ENCODE results near the gene NAA25. TPM values are rescaled to one million over a fixed set of nuclear protein-coding genes. Genes with fewer than 3 reads are reported as not detected.
A peak's percentile ranks its signal among the peaks of the same experiment; 100 is the strongest.
"Not testable (repeated sequence)": the region's sequence is repeated elsewhere in the genome, so short reads cannot be mapped to it uniquely, and the experiment has no call there.

Gene NAA25
- total RNA-seq, 1 donor from 2014 or later = 62.1 TPM

- Mint-ChIP-seq H3K36me3 (ENCODE audit: low read depth) (peaks cover 13% of the 10 kb centered on the region), H3K27me3 (no peaks in the 10 kb centered on the region), H3K9me3 (no peaks in the 10 kb centered on the region), H3K4me1 (peaks cover 45% of the 10 kb centered on the region), H3K27ac (peak overlapping the region; percentile 72), H3K4me3 (peak overlapping the region; percentile 53)
- intact Hi-C loops (cut with micrococcal nuclease) = loop anchor here (1.0 kb wide), 2 partner anchors 8 to 12 kb away; partner anchors contain the start of genes ERP29 and TMEM116
- no peak for DNase-seq
These were observed 107.0 kb downstream of the NAA25 start for GRCh38 chr12:112001576-112001975.

- H3K27me3 Mint-ChIP-seq = no peaks in the 10 kb centered on the region
- H3K4me1 Mint-ChIP-seq = peaks cover 44% of the 10 kb centered on the region
- H3K4me3 Mint-ChIP-seq = peak overlapping the region; percentile 27
- H3K27ac Mint-ChIP-seq = peak overlapping the region; percentile 9
- no peaks in the 10 kb centered on the region for H3K9me3 Mint-ChIP-seq
- peaks cover 13% of the 10 kb centered on the region for H3K36me3 Mint-ChIP-seq (ENCODE audit: low read depth)
- DNase-seq = no peak
- intact Hi-C loops (cut with micrococcal nuclease) = loop anchor here (1.0 kb wide), 2 partner anchors 8 to 12 kb away; partner anchors contain the start of genes ERP29 and TMEM116
These were observed 107.8 kb downstream of the NAA25 start for GRCh38 chr12:112000820-112001219.

- H3K27me3 Mint-ChIP-seq; DNase-seq; H3K4me3 Mint-ChIP-seq; intact Hi-C loops (cut with micrococcal nuclease); H3K27ac Mint-ChIP-seq; H3K9me3 Mint-ChIP-seq: not testable (repeated sequence)
- Mint-ChIP-seq H3K4me1 (peaks cover 52% of the 10 kb centered on the region), H3K36me3 (ENCODE audit: low read depth) (peaks cover 13% of the 10 kb centered on the region)
These were observed 109.5 kb downstream of the NAA25 start for GRCh38 chr12:111999129-111999528.

- Mint-ChIP-seq H3K36me3 (ENCODE audit: low read depth) (peaks cover 9% of the 10 kb centered on the region), H3K4me3 (no peak overlapping the region), H3K27ac (no peak overlapping the region), H3K27me3 (no peaks in the 10 kb centered on the region), H3K9me3 (no peaks in the 10 kb centered on the region), H3K4me1 (peaks cover 60% of the 10 kb centered on the region)
- intact Hi-C loops (cut with micrococcal nuclease) = no loop called here
- no peak for DNase-seq
These were observed 110.6 kb downstream of the NAA25 start for GRCh38 chr12:111998015-111998414.

GRCh38 chr12:111997300-111997699 is 111.3 kb downstream of the NAA25 start:
- no peak overlapping the region for H3K27ac Mint-ChIP-seq
- peaks cover 60% of the 10 kb centered on the region for H3K4me1 Mint-ChIP-seq
- no peak for DNase-seq
- H3K36me3 Mint-ChIP-seq (ENCODE audit: low read depth) = peaks cover 4% of the 10 kb centered on the region
- no peak overlapping the region for H3K4me3 Mint-ChIP-seq
- intact Hi-C loops (cut with micrococcal nuclease) = no loop called here
- no peaks in the 10 kb centered on the region for H3K27me3 Mint-ChIP-seq
- H3K9me3 Mint-ChIP-seq = no peaks in the 10 kb centered on the region

GRCh38 chr12:111995782-111996480 is 112.7 kb downstream of the NAA25 start:
- DNase-seq = no peak
- no peaks in the 10 kb centered on the region for H3K27me3 Mint-ChIP-seq
- intact Hi-C loops (cut with micrococcal nuclease) = no loop called here
- H3K4me3 Mint-ChIP-seq = no peak overlapping the region
- no peak overlapping the region for H3K27ac Mint-ChIP-seq
- peaks cover 6% of the 10 kb centered on the region for H3K36me3 Mint-ChIP-seq (ENCODE audit: low read depth)
- H3K9me3 Mint-ChIP-seq = no peaks in the 10 kb centered on the region
- H3K4me1 Mint-ChIP-seq = peaks cover 57% of the 10 kb centered on the region

- DNase-seq = peak; percentile 85
- Mint-ChIP-seq H3K4me1 (peaks cover 50% of the 10 kb centered on the region), H3K27ac (peak overlapping the region; percentile 76), H3K4me3 (peak overlapping the region; percentile 86)
- H3K27me3 Mint-ChIP-seq; H3K9me3 Mint-ChIP-seq; H3K36me3 Mint-ChIP-seq (ENCODE audit: low read depth): not testable (repeated sequence)
- intact Hi-C loops (cut with micrococcal nuclease) = loop anchor here (5.0 kb wide), 2 partner anchors 47 to 188 kb away; no protein-coding TSS in a partner anchor
These were observed 114.1 kb downstream of the NAA25 start for GRCh38 chr12:111994211-111995111.

- H3K27ac Mint-ChIP-seq = peak overlapping the region; percentile 76
- intact Hi-C loops (cut with micrococcal nuclease) = loop anchor here (1.0 to 5.0 kb wide), 4 partner anchors 8 to 189 kb away; no protein-coding TSS in a partner anchor
- H3K9me3 Mint-ChIP-seq = no peaks in the 10 kb centered on the region
- peaks cover 49% of the 10 kb centered on the region for H3K4me1 Mint-ChIP-seq
- peak overlapping the region; percentile 86 for H3K4me3 Mint-ChIP-seq
- peak; percentile 84 for DNase-seq
- H3K27me3 Mint-ChIP-seq = no peaks in the 10 kb centered on the region
- H3K36me3 Mint-ChIP-seq (ENCODE audit: low read depth) = peaks cover 9% of the 10 kb centered on the region
These were observed 115.1 kb downstream of the NAA25 start for GRCh38 chr12:111993292-111994150.

GRCh38 chr12:111992464-111992863 is 116.1 kb downstream of the NAA25 start:
- H3K36me3 Mint-ChIP-seq (ENCODE audit: low read depth) = peaks cover 15% of the 10 kb centered on the region
- peaks cover 4% of the 10 kb centered on the region for H3K9me3 Mint-ChIP-seq
- H3K4me3 Mint-ChIP-seq = peak overlapping the region; percentile 52
- H3K4me1 Mint-ChIP-seq = peaks cover 53% of the 10 kb centered on the region
- intact Hi-C loops (cut with micrococcal nuclease) = loop anchor here (1.0 to 5.0 kb wide), 4 partner anchors 21 to 190 kb away; partner anchors contain the start of genes ERP29 and TMEM116
- DNase-seq = no peak
- no peaks in the 10 kb centered on the region for H3K27me3 Mint-ChIP-seq
- peak overlapping the region; percentile 76 for H3K27ac Mint-ChIP-seq

GRCh38 chr12:111991946-111992345 is 116.6 kb downstream of the NAA25 start:
- Mint-ChIP-seq H3K4me1 (peaks cover 51% of the 10 kb centered on the region), H3K9me3 (peaks cover 4% of the 10 kb centered on the region), H3K27ac (peak overlapping the region; percentile 76), H3K4me3 (peak overlapping the region; percentile 52), H3K27me3 (no peaks in the 10 kb centered on the region), H3K36me3 (ENCODE audit: low read depth) (peaks cover 16% of the 10 kb centered on the region)
- DNase-seq = no peak
- intact Hi-C loops (cut with micrococcal nuclease) = loop anchor here (1.0 to 5.0 kb wide), 4 partner anchors 21 to 190 kb away; partner anchors contain the start of genes ERP29 and TMEM116

- peaks cover 49% of the 10 kb centered on the region for H3K4me1 Mint-ChIP-seq
- no peaks in the 10 kb centered on the region for H3K27me3 Mint-ChIP-seq
- intact Hi-C loops (cut with micrococcal nuclease) = loop anchor here (5.0 kb wide), 2 partner anchors 44 to 191 kb away; no protein-coding TSS in a partner anchor
- peaks cover 4% of the 10 kb centered on the region for H3K9me3 Mint-ChIP-seq
- DNase-seq = no peak
- peak overlapping the region; percentile 12 for H3K27ac Mint-ChIP-seq
- peak overlapping the region; percentile 25 for H3K4me3 Mint-ChIP-seq
- peaks cover 16% of the 10 kb centered on the region for H3K36me3 Mint-ChIP-seq (ENCODE audit: low read depth)
These were observed 117.0 kb downstream of the NAA25 start for GRCh38 chr12:111991535-111991934.

GRCh38 chr12:111984820-111985219 is 123.8 kb downstream of the NAA25 start:
- no peak overlapping the region for H3K4me3 Mint-ChIP-seq
- H3K4me1 Mint-ChIP-seq = peaks cover 9% of the 10 kb centered on the region
- H3K27me3 Mint-ChIP-seq = no peaks in the 10 kb centered on the region
- intact Hi-C loops (cut with micrococcal nuclease) = no loop called here
- DNase-seq = no peak
- H3K9me3 Mint-ChIP-seq = peaks cover 4% of the 10 kb centered on the region
- peaks cover 17% of the 10 kb centered on the region for H3K36me3 Mint-ChIP-seq (ENCODE audit: low read depth)
- no peak overlapping the region for H3K27ac Mint-ChIP-seq

GRCh38 chr12:111981987-111982386 is 126.6 kb downstream of the NAA25 start:
- Mint-ChIP-seq H3K36me3 (ENCODE audit: low read depth) (peaks cover 7% of the 10 kb centered on the region), H3K4me3 (no peak overlapping the region), H3K4me1 (peaks cover 7% of the 10 kb centered on the region), H3K27me3 (no peaks in the 10 kb centered on the region), H3K27ac (no peak overlapping the region), H3K9me3 (no peaks in the 10 kb centered on the region)
- no peak for DNase-seq
- intact Hi-C loops (cut with micrococcal nuclease) = no loop called here
